ENCODE results near the gene ARL6IP5. TPM values are rescaled to one million over a fixed set of nuclear protein-coding genes. Genes with fewer than 3 reads are reported as not detected.

The ARL6IP5 gene
- total and polyA plus RNA-seq, 2 donors (not counting 3 experiments of a cell fraction or from before 2014, with no cell fraction given): 96.9 to 116 TPM

DNA sequence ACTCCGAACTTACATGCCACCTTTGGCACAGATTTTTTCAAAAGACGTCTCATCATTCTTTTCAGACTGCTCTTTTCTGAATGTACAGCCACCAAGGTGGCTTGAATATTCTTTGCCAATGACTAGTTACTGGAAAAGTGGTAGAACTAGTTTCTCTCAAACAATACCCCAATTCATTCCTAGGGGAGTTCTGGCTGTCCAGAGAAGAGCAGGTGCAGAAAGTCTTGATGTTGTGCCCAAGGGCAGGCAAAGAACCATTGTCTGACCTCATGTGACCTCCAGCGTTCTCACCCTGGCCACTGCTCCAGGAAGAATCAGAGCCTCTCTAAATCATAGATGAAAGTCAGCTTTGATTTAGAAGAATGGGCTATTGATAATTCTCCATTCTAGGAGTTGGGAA, 32.2 kb downstream of the ARL6IP5 start:
- dilution Hi-C loops (cut with MboI; ENCODE audit: extremely low pct_ligation_motif_present, low sequenced_read_pairs): no loop called here
- intact Hi-C loops (cut with micrococcal nuclease): no loop called here
- no peak for FAIRE-seq

More for the DNA sequence above, 32.2 kb downstream of the ARL6IP5 start:
- Histone ChIP-seq H3K27ac (ENCODE audit: insufficient read depth, low read depth, low read length) (no peak overlapping the region), H3K4me1 (ENCODE audit: control insufficient read depth, extremely low read depth, insufficient read depth, low read length) (peaks cover 11% of the 10 kb centered on the region), H3K4me3 (replicated peaks in 1 of 3; ENCODE audit: insufficient read depth in 1 of 3, low read depth in 1 of 3, low read length in 3 of 3) (no peak overlapping the region), H3K9ac (replicated peaks; ENCODE audit: extremely low read depth, insufficient read depth, low read length) (no peak overlapping the region), H2AFZ (ENCODE audit: low read depth, low read length) (no peak overlapping the region), H3K4me2 (ENCODE audit: insufficient read depth, low read length) (no peak overlapping the region), H4K20me1 (replicated peaks; ENCODE audit: control insufficient read depth, extremely low read depth, insufficient read depth, low read length) (no peaks in the 10 kb centered on the region), H3K27me3 (ENCODE audit: control insufficient read depth in 2 of 2, insufficient read depth in 2 of 2, low read length in 2 of 2) (no peaks in the 10 kb centered on the region), H3K79me2 (ENCODE audit: control insufficient read depth, insufficient read depth, low read length) (no peaks in the 10 kb centered on the region), H3K9me3 (replicated peaks; ENCODE audit: control insufficient read depth, insufficient read depth, low read length) (no peaks in the 10 kb centered on the region), H3K36me3 (ENCODE audit: control insufficient read depth in 2 of 2, extremely low read depth in 1 of 2, insufficient read depth in 2 of 2, low read length in 2 of 2) (no peaks in the 10 kb centered on the region), H3K9me1 (replicated peaks; ENCODE audit: control insufficient read depth, extremely low read depth, insufficient read depth, low read length) (no peaks in the 10 kb centered on the region)
- no peak for DNase-seq (ENCODE audit: low read depth, low spot score)
- no TSS peak for BruUV-seq (replicated peaks)
- no peak for TF ChIP-seq FOS (IDR thresholded peaks at IDR 0.05; ENCODE audit: borderline replicate concordance, insufficient read depth, low read length)
- no peak for TF ChIP-seq JUN (IDR thresholded peaks at IDR 0.05; ENCODE audit: borderline replicate concordance, insufficient read depth, insufficient read length, low read depth)
- no peak for TF ChIP-seq POLR2AphosphoS5 (IDR thresholded peaks at IDR 0.05; ENCODE audit: insufficient read depth, low read depth, low read length)
- no peak for TF ChIP-seq MYC (IDR thresholded peaks at IDR 0.05; ENCODE audit: low read depth, low read length)
- no peak for TF ChIP-seq GATA2 (IDR thresholded peaks at IDR 0.05; ENCODE audit: insufficient read depth, insufficient read length, low read depth, low read length)
- TF ChIP-seq MAX (IDR thresholded peaks at IDR 0.05; ENCODE audit: insufficient read depth, insufficient read length): no peak
- TF ChIP-seq POLR2A (IDR thresholded peaks at IDR 0.05; ENCODE audit: low read depth, low read length): no peak
- TF ChIP-seq, protein P1, sequence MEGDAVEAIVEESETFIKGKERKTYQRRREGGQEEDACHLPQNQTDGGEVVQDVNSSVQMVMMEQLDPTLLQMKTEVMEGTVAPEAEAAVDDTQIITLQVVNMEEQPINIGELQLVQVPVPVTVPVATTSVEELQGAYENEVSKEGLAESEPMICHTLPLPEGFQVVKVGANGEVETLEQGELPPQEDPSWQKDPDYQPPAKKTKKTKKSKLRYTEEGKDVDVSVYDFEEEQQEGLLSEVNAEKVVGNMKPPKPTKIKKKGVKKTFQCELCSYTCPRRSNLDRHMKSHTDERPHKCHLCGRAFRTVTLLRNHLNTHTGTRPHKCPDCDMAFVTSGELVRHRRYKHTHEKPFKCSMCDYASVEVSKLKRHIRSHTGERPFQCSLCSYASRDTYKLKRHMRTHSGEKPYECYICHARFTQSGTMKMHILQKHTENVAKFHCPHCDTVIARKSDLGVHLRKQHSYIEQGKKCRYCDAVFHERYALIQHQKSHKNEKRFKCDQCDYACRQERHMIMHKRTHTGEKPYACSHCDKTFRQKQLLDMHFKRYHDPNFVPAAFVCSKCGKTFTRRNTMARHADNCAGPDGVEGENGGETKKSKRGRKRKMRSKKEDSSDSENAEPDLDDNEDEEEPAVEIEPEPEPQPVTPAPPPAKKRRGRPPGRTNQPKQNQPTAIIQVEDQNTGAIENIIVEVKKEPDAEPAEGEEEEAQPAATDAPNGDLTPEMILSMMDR (IDR thresholded peaks at IDR 0.05; ENCODE audit: extremely low read depth in 1 of 2, insufficient read depth in 1 of 2, low read depth in 1 of 2, low read length in 2 of 2): no peak
- no peak for TF ChIP-seq EZH2 (IDR thresholded peaks at IDR 0.05; ENCODE audit: borderline replicate concordance, low read depth, low read length, severe bottlenecking)
- ChIA-PET CTCF (no interaction called here), POLR2A (no interaction called here)
